Activated CD8-positive, alpha-beta T cell treated with anti-CD3 and anti-CD28 coated beads for 36 hours (primary cell): ENCODE measurements around the gene MACROD2. TPM values are rescaled to one million over a fixed set of nuclear protein-coding genes. Genes with fewer than 3 reads are reported as not detected.
"Not testable (repeated sequence)": the region's sequence is repeated elsewhere in the genome, so short reads cannot be mapped to it uniquely, and the experiment has no call there.

ENCODE experiments used
- ATAC-seq: fragments of 200-7000 bp; cut with Tn5 transposase; one replicate; pipeline ENCODE4 v1.10.0; 2021; ENCODE audit warnings: mild to moderate bottlenecking, moderate library complexity
- CTCF ChIA-PET: fragments of 350-600 bp; sonication (Branson Sonifier 250); formaldehyde crosslinking; loops from one replicate; lab custom pipeline; 2021; ENCODE audit warnings: antibody characterized with exemption; lab: Charles Lee
- POLR2A ChIA-PET: fragments of 350-600 bp; sonication (Branson Sonifier 250); formaldehyde crosslinking; loops from one replicate; lab custom pipeline; 2021; ENCODE audit warnings: antibody characterized with exemption; lab: Charles Lee
- DNase-seq: peaks from one replicate; pipeline ENCODE4 v3.0.0-alpha.2; 2020
- H3K27ac Mint-ChIP-seq: one replicate; pipeline ENCODE4 v1.8.0; 2021; ENCODE audit warnings: mild to moderate bottlenecking, mixed read lengths
- H3K27me3 Mint-ChIP-seq: one replicate; pipeline ENCODE4 v1.8.0; 2021; ENCODE audit warnings: mixed read lengths
- H3K36me3 Mint-ChIP-seq: one replicate; pipeline ENCODE4 v1.8.0; 2021; ENCODE audit warnings: low read depth, mixed read lengths
- H3K4me1 Mint-ChIP-seq: one replicate; pipeline ENCODE4 v1.8.0; 2021; ENCODE audit warnings: low read depth, mixed read lengths
- H3K4me3 Mint-ChIP-seq: one replicate; pipeline ENCODE4 v1.8.0; 2021; ENCODE audit warnings: mild to moderate bottlenecking, moderate library complexity, mixed read lengths
- H3K9me3 Mint-ChIP-seq: one replicate; pipeline ENCODE4 v1.8.0; 2021; ENCODE audit warnings: mixed read lengths
- intact Hi-C: fragments of 100-400 bp; cut with micrococcal nuclease; formaldehyde crosslinking; loops from one replicate; pipeline ENCODE4 v1.10.0; 2022
- total RNA-seq, 2 experiments: library from RNA; stranded (reverse); gene quantifications; one replicate each; pipeline ENCODE4 v1.2.3, GENCODE V29; 2021
- TF ChIP-seq, protein P1 (sequence below): fragments of 200-600 bp; IDR thresholded peaks from one replicate; pipeline ENCODE4 v1.8.0; 2022; ENCODE audit warnings: antibody characterized with exemption, mild to moderate bottlenecking

Gene MACROD2
- total RNA-seq, 2 experiments from 2014 or later = not detected

DNA sequence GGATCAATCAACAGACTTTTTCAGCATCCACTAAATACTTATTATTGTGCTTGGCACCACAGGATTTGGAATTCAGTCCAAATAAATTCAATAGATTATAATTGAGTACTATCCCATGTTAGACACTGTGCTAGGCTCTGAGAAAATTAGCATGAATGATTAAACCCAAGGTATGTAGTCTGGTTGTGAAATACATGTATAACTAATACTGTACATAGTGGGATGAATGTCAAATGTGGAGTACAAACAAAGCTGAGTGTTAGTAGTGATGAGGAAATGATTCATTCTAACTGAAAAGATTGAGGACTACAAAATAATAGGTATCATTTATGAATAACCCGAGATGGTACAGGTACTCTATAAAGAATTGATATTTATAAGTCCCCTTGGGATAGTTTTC, 454.0 kb downstream of the MACROD2 start:
- no peak for DNase-seq

GRCh38 chr20:14450256-14450655, 454.9 kb downstream of the MACROD2 start:
- H3K4me3 Mint-ChIP-seq = no peak overlapping the region
- CTCF ChIA-PET = no interaction called here
- intact Hi-C loops = no loop called here
- H3K4me1 Mint-ChIP-seq = no peaks in the 10 kb centered on the region
- H3K36me3 Mint-ChIP-seq = no peaks in the 10 kb centered on the region
- no peak overlapping the region for H3K27ac Mint-ChIP-seq
- peaks cover 4% of the 10 kb centered on the region for H3K9me3 Mint-ChIP-seq
- no peaks in the 10 kb centered on the region for H3K27me3 Mint-ChIP-seq
- TF ChIP-seq, protein P1, sequence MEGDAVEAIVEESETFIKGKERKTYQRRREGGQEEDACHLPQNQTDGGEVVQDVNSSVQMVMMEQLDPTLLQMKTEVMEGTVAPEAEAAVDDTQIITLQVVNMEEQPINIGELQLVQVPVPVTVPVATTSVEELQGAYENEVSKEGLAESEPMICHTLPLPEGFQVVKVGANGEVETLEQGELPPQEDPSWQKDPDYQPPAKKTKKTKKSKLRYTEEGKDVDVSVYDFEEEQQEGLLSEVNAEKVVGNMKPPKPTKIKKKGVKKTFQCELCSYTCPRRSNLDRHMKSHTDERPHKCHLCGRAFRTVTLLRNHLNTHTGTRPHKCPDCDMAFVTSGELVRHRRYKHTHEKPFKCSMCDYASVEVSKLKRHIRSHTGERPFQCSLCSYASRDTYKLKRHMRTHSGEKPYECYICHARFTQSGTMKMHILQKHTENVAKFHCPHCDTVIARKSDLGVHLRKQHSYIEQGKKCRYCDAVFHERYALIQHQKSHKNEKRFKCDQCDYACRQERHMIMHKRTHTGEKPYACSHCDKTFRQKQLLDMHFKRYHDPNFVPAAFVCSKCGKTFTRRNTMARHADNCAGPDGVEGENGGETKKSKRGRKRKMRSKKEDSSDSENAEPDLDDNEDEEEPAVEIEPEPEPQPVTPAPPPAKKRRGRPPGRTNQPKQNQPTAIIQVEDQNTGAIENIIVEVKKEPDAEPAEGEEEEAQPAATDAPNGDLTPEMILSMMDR = no peak
- DNase-seq (no peak), ATAC-seq (no peak)
- POLR2A ChIA-PET = no interaction called here

More for the DNA sequence above, 454.0 kb downstream of the MACROD2 start:
- Mint-ChIP-seq H3K27me3 (no peaks in the 10 kb centered on the region), H3K27ac (no peak overlapping the region), H3K4me3 (no peak overlapping the region), H3K9me3 (peaks cover 4% of the 10 kb centered on the region), H3K36me3 (no peaks in the 10 kb centered on the region), H3K4me1 (no peaks in the 10 kb centered on the region)
- ChIA-PET POLR2A (no interaction called here), CTCF (no interaction called here)
- TF ChIP-seq, protein P1 = no peak
- ATAC-seq = no peak
- intact Hi-C loops = no loop called here

- POLR2A ChIA-PET = no interaction called here
- H3K27ac Mint-ChIP-seq = no peak overlapping the region
- H3K4me3 Mint-ChIP-seq = no peak overlapping the region
- ATAC-seq (no peak), DNase-seq (no peak)
- TF ChIP-seq, protein P1 = no peak
- no peaks in the 10 kb centered on the region for H3K4me1 Mint-ChIP-seq
- peaks cover 6% of the 10 kb centered on the region for H3K9me3 Mint-ChIP-seq
- H3K36me3 Mint-ChIP-seq = no peaks in the 10 kb centered on the region
- CTCF ChIA-PET = no interaction called here
- H3K27me3 Mint-ChIP-seq = no peaks in the 10 kb centered on the region
- intact Hi-C loops = no loop called here
Measured at GRCh38 chr20:14451458-14451857, 456.1 kb downstream of the MACROD2 start.

DNA sequence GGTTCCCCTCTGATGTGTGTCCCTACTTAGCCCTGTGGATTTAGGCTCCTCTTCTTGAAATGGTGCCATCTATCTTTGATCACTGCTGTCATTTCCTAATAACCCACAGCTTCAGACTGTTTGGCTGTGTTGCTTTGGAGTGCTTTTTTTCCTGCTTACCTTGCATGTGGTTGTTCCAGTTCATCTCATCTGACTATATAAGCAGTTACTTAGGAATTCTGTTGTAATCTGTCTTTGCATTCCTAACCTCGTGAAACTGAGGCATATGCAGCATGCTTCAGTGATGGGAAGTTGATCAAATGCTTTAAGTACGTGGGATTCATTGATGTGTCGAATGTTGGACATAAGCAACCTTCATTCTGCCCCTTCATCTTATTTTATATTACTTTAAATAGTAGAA, 457.9 kb downstream of the MACROD2 start:
- DNase-seq (no peak), ATAC-seq (no peak)
- TF ChIP-seq, protein P1 = no peak
- H3K9me3 Mint-ChIP-seq = peaks cover 6% of the 10 kb centered on the region
- POLR2A ChIA-PET = no interaction called here
- H3K36me3 Mint-ChIP-seq = no peaks in the 10 kb centered on the region
- H3K27ac Mint-ChIP-seq = no peak overlapping the region
- H3K4me3 Mint-ChIP-seq = no peak overlapping the region
- H3K4me1 Mint-ChIP-seq = no peaks in the 10 kb centered on the region
- H3K27me3 Mint-ChIP-seq = no peaks in the 10 kb centered on the region
- intact Hi-C loops = no loop called here
- CTCF ChIA-PET = no interaction called here

GRCh38 chr20:14454296-14454695, 459.0 kb downstream of the MACROD2 start:
- ChIA-PET CTCF (interaction anchor here (1.6 kb wide), 1 partner anchor 17 kb away, joined by 3 read pairs; no protein-coding TSS in a partner anchor), POLR2A (no interaction called here)
- Mint-ChIP-seq H3K9me3 (peaks cover 6% of the 10 kb centered on the region), H3K27ac (no peak overlapping the region), H3K4me3 (no peak overlapping the region), H3K36me3 (no peaks in the 10 kb centered on the region), H3K4me1 (no peaks in the 10 kb centered on the region), H3K27me3 (no peaks in the 10 kb centered on the region)
- TF ChIP-seq, protein P1 = no peak
- no peak for DNase-seq
- ATAC-seq = no peak
- intact Hi-C loops = no loop called here

DNA sequence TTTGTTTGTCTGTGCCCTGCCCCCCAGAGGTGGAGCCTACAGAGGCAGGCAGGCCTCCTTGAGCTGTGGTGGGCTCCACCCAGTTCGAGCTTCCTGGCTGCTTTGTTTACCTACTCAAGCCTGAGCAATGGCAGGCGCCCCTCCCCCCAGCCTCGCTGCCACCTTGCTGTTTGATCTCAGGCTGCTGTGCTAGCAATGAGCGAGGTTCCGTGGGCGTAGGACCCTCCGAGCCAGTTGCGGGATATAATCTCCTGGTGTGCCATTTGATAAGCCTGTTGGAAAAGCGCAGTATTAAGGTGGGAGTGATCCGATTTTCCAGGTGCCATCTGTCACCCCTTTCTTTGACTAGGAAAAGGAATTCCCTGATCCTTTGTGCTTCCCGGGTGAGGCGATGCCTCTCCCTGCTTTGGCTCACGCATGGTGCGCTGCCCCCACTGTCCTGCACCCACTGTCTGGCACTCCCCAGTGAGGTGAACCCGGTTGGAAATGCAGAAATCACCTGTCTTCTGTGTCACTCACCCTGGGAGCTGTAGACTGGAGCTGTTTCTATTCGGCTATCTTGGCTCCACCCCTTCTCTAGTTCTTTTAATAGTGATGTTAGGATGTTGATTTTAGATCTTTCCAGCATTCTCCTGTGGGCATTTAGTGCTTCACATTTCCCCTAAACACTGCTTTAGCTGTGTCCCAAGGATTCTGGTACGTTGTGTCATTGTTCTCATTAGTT, 471.9 kb downstream of the MACROD2 start:
- DNase-seq, H3K36me3 Mint-ChIP-seq, intact Hi-C loops, H3K27ac Mint-ChIP-seq, H3K4me1 Mint-ChIP-seq, H3K27me3 Mint-ChIP-seq, H3K4me3 Mint-ChIP-seq, CTCF ChIA-PET, ATAC-seq, POLR2A ChIA-PET: not testable (repeated sequence)
- H3K9me3 Mint-ChIP-seq = peaks cover 12% of the 10 kb centered on the region
